A549 (cell line): ENCODE results near the gene SPRTN.

Experiments used
- CTCF ChIP-seq: fragments of >200 bp; sonication (Bioruptor Twin); formaldehyde crosslinking; IDR thresholded peaks from 3 replicates; pipeline ENCODE4 v1.5.1; 2016
- EP300 ChIP-seq, 2 experiments: fragments of >200 bp; sonication (Bioruptor Twin); formaldehyde crosslinking; IDR thresholded peaks; 2 replicates in 1 of 2; 3 replicates in 1 of 2; pipeline ENCODE4 v1.6.1; 2016 to 2017
- HDAC2 ChIP-seq: fragments of 200-600 bp; sonication (generic); IDR thresholded peaks from 2 replicates; pipeline ENCODE4 v1.6.1; 2016
- JUN ChIP-seq, 2 experiments: fragments of >200 bp; sonication (Bioruptor Twin); formaldehyde crosslinking; IDR thresholded peaks; 2 replicates in 1 of 2; 3 replicates in 1 of 2; pipeline ENCODE4 v1.6.1; 2016 to 2017
- POLR2A ChIP-seq: IDR thresholded peaks from 2 replicates; pipeline ENCODE4 v1.6.1; 2012; ENCODE audit warnings: mild to moderate bottlenecking, low read length
- RCOR1 ChIP-seq: fragments of 150-350 bp; IDR thresholded peaks from 2 replicates; pipeline ENCODE4 v1.6.1; 2014; ENCODE audit warnings: antibody characterized with exemption, low read length, low read depth
- RFX5 ChIP-seq: fragments of 450-650 bp; IDR thresholded peaks from 2 replicates; pipeline ENCODE4 v1.7.1; 2014; ENCODE audit warnings: antibody characterized with exemption, mild to moderate bottlenecking, moderate library complexity
- SMC3 ChIP-seq: fragments of >200 bp; sonication (Bioruptor Twin); formaldehyde crosslinking; IDR thresholded peaks from 3 replicates; pipeline ENCODE4 v1.6.1; 2018; ENCODE audit warnings: inconsistent platforms
- TF ChIP-seq, protein P1 (sequence below): fragments of 450-650 bp; IDR thresholded peaks from 2 replicates; pipeline ENCODE4 v1.6.1; 2014; ENCODE audit warnings: antibody characterized with exemption

DNA sequence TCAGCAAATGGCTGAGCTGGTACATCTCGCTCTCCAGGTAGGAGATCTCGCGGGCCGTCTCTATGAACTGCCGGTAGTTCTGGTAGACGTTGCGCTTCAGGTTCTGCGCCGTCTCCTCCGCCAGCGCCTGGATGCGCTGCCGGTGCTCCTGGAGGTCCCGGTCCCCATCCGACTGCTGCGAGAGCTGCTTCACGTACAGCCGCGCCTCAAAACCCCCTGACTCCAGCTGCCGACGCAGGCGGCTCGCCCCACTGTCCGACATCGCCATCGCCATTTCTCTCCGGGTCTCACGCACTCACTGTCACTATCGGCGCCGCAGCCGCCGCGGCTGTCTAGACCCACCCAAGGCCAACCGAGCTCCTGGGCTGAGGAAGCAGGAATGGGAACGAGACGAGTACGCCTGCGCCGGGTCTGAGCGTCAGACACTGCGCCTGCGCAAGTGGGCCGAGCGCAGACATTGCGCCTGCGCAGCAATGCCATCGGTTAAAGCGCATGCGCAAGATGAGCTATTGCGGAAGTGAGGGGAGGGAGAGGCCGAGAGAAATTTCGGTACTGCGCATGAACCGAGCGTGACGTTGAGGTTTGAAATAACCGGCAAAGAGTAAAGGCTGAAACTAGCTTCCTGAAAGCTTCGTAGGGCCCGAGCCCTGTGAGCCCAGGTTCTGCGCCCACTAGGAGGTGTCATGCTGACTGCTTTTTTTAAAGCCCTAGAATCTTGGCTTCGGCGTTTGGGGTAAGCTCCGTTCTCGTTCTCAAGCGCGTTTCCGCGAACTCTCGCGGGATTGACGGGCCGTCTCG, 422 bp upstream of the SPRTN start, which contains the start of gene EXOC8:
- TF ChIP-seq, protein P1, sequence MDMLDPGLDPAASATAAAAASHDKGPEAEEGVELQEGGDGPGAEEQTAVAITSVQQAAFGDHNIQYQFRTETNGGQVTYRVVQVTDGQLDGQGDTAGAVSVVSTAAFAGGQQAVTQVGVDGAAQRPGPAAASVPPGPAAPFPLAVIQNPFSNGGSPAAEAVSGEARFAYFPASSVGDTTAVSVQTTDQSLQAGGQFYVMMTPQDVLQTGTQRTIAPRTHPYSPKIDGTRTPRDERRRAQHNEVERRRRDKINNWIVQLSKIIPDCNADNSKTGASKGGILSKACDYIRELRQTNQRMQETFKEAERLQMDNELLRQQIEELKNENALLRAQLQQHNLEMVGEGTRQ: no peak
- TF ChIP-seq HDAC2 (no peak), SMC3 (no peak), RFX5 (peak; percentile 27; the same call in 1 of the 2 replicates), CTCF (no peak), POLR2A (peak; percentile 86), RCOR1 (no peak), EP300 (IDR thresholded peaks at IDR 0.05) (no peak), JUN (IDR thresholded peaks at IDR 0.05) (peak; percentile 39 to 72; a peak in 2 of 5 replicates)
